ENCODE results near the gene CYP4F8.

Gene CYP4F8, protein sequence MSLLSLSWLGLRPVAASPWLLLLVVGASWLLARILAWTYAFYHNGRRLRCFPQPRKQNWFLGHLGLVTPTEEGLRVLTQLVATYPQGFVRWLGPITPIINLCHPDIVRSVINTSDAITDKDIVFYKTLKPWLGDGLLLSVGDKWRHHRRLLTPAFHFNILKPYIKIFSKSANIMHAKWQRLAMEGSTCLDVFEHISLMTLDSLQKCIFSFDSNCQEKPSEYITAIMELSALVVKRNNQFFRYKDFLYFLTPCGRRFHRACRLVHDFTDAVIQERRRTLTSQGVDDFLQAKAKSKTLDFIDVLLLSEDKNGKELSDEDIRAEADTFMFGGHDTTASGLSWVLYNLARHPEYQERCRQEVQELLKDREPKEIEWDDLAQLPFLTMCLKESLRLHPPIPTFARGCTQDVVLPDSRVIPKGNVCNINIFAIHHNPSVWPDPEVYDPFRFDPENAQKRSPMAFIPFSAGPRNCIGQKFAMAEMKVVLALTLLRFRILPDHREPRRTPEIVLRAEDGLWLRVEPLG

DNA sequence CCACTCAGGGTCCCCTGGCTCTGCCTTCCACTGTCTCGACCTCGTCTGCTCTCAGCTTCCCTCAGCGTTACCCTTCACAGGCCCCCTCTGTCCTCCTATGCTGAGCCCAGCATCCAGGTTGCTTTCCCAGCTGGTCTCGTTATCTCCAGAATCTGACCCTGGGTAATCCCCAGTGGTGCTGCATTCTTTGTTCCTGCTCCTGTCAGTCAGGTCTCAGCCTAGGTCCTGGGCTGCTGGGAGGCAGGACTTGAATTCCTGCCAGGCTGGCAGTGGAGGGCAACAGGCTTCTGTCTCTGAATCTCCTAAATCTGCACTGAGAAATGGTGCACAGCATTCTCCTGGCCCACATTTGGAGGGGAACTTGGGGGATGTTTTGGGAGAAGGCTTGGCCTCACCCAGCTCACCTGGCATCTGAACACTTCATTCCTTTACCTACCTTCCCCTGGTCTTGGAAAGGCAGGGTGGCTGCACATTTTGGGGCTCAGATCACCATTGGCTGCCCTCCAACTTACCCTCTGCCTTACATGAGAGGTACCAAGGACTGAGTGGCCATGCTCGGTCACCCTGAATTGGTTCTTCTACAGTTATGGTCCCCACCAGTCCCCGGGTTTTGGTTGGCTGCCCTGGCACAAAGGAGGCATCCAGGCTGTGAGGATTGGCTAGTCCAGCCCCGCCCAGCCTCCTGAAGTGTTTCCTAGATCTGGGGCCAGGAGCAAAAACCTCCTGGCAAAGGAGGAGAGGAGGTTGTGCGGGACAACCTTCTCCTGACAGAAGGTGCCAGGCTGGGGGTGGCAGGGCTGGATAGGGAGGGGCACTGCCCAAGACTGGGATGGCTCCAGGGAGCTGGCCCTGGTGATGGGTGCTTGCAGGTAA lies at the start of gene CYP4F8:
CYP4F8 (plus strand) TSS at position 712 of the 873 bp plus-strand sequence. CDS start 399 bp downstream, outside the sequence.
- no peak for DNase-seq (ENCODE audit: low read depth)
- TF ChIP-seq, protein P1, sequence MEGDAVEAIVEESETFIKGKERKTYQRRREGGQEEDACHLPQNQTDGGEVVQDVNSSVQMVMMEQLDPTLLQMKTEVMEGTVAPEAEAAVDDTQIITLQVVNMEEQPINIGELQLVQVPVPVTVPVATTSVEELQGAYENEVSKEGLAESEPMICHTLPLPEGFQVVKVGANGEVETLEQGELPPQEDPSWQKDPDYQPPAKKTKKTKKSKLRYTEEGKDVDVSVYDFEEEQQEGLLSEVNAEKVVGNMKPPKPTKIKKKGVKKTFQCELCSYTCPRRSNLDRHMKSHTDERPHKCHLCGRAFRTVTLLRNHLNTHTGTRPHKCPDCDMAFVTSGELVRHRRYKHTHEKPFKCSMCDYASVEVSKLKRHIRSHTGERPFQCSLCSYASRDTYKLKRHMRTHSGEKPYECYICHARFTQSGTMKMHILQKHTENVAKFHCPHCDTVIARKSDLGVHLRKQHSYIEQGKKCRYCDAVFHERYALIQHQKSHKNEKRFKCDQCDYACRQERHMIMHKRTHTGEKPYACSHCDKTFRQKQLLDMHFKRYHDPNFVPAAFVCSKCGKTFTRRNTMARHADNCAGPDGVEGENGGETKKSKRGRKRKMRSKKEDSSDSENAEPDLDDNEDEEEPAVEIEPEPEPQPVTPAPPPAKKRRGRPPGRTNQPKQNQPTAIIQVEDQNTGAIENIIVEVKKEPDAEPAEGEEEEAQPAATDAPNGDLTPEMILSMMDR (conservative IDR thresholded peaks at IDR 0.05; ENCODE audit: low read length), result no peak
- no peak within 1 kb of the TSS for H3K4me3 ChIP-seq (ENCODE audit: low read length)

DNA sequence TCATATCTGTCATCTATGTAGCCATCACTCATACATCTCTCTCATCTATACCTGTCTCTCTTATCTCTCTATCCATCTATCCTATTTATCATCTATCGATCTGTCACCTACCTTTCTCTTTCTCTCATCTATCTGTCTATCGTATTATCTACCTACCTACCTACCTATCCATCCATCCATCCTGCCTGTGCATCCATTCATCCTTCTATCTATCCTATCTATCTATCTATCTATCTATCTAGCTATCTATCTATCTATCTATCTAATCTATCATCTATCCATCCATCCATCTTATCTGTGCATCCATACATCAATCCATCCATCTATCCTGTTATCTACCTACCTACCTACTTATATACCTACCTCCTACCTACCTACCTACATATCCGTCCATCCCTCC lies 44.6 kb upstream of the CYP4F8 start:
- no peak overlapping the region for H3K4me3 ChIP-seq (ENCODE audit: low read length)
- TF ChIP-seq, protein P1 (conservative IDR thresholded peaks at IDR 0.05; ENCODE audit: low read length), result no peak
- no peak for DNase-seq (ENCODE audit: low read depth)

DNA sequence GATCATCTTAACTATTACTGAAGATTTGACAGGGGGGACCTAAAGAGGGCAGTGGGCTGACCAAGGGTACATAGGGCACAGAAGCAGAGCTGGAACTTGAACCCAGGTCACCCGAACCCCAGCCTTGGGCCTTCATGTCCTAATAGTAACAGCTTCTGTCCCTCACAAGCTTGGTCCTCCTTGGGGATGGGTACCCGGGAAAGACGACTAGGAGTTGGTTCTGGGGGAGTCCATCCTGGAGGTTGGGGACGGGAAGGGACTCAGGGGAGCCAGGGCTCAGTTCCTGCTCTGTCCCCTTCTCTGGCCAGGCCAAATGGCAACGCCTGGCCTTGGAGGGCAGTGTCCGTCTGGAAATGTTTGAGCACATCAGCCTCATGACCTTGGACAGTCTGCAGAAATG lies 39.6 kb upstream of the CYP4F8 start:
- H3K4me3 ChIP-seq (ENCODE audit: low read length), result no peak overlapping the region
- TF ChIP-seq, protein P1 (conservative IDR thresholded peaks at IDR 0.05; ENCODE audit: low read length), result no peak
- DNase-seq (ENCODE audit: low read depth), result no peak

DNA sequence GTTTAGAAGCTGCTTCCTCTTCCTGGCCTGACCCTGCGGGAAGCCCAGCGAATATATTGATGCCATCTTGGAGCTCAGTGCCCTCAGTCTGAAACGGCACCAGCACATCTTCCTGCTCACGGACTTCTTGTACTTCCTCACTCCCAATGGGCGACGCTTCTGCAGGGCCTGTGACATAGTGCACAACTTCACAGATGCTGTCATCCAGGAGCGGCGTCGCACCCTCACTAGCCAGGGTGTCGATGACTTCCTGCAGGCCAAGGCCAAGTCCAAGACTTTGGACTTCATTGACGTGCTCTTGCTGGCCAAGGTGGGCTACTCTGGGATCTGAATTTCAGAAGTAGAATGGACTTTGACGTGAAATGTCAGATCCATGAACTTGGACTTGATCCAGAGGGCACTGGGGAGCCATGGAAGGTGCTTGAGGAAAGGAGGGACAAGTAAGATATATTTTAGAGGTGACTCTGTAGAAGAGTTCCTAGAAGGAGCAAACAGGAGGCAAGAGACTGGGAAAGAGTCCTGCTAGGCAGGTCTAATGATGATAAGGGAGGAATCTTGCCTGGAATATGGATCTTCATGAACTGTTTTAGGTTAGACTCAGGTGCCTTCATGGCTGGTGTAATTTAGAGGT lies 38.4 kb upstream of the CYP4F8 start:
- TF ChIP-seq, protein P1 (conservative IDR thresholded peaks at IDR 0.05; ENCODE audit: low read length), result no peak
- H3K4me3 ChIP-seq (ENCODE audit: low read length), result no peak overlapping the region
- no peak for DNase-seq (ENCODE audit: low read depth)

DNA sequence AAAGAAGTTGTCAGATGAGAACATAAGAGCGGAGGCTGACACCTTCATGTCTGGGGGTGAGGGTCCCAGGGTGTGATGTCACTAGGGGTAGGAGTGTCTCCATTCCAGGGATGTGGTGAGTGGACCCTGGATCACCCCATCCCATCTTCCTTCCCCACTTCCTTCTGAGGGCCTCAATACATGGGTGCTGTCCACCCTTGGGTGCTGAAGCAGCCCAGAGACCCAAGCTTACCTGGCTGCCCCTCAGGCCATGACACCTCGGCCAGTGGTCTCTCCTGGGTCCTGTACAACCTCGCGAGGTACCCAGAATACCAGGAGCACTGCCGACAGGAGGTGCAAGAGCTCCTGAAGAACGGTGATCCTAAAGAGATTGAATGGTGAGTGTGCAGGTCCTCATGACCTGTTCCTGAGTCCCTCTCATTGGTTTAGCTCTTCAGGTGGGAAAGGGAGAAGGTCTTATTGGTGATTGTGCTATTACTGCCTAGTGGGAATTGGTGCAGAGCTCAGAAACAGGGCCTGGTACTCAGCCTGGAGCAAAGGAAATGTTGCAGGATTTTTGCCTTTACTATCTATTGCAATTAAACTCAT lies 37.7 kb upstream of the CYP4F8 start:
- no peak for DNase-seq (ENCODE audit: low read depth)
- TF ChIP-seq, protein P1 (conservative IDR thresholded peaks at IDR 0.05; ENCODE audit: low read length), result no peak
- H3K4me3 ChIP-seq (ENCODE audit: low read length), result no peak overlapping the region

DNA sequence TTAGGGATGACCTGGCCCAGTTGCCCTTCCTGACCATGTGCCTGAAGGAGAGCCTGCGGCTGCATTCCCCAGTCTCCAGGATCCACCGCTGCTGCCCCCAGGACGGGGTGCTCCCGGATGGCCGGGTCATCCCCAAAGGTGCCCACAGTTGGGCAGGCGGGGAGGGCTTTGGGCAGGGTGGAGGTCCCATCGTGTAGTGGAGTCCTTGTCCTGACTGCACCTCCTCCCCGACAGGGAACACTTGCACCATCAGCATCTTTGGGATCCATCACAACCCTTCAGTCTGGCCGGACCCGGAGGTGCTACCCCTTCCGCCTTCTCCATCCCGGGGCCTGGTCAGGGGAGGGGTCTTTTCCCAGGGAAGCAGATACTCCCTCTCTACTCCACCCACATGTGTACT lies 31.7 kb upstream of the CYP4F8 start:
- TF ChIP-seq, protein P1 (conservative IDR thresholded peaks at IDR 0.05; ENCODE audit: low read length), result no peak
- DNase-seq (ENCODE audit: low read depth), result no peak
- H3K4me3 ChIP-seq (ENCODE audit: low read length), result no peak overlapping the region
